HCT116 (cell line): ENCODE data around the gene PDSS2. TPM values are rescaled to one million over a fixed set of nuclear protein-coding genes. Genes with fewer than 3 reads are reported as not detected.

Experiments
- ATAC-seq: fragments of 200-7000 bp; cut with Tn5 transposase; 2 replicates; pipeline ENCODE4 v1.9.1; 2020; ENCODE audit warnings: mild to moderate bottlenecking, moderate library complexity
- BruUV-seq: library from RNA; stranded (reverse); fragments of 400-500 nt; replicated peaks from 2 replicates; lab custom pipeline; 2021; lab: Mats Ljungman, UMichigan
- CTCF ChIA-PET: fragments of 300-600 bp; sonication (Branson Sonifier 250); formaldehyde crosslinking; loops from one replicate; lab custom pipeline; 2021; ENCODE audit warnings: antibody characterized with exemption; lab: Charles Lee
- POLR2A ChIA-PET: fragments of 300-600, 350-600 bp; sonication (Branson Sonifier 250); formaldehyde crosslinking; loops from one replicate; lab custom pipeline; 2021; ENCODE audit warnings: antibody characterized with exemption; lab: Charles Lee
- RAD21 ChIA-PET, 2 experiments: fragments of 300-600 bp; sonication (Branson Sonifier 250); formaldehyde crosslinking; loops; one replicate each; lab custom pipeline; 2023; ENCODE audit warnings: low total read pairs in 2 of 2; ENCODE audit not compliant: uncharacterized antibody in 2 of 2, unreplicated experiment in 2 of 2, low non-redundant PET in 1 of 2; lab: Charles Lee
- DNase-seq: peaks from one replicate; pipeline ENCODE4 v3.0.0-alpha.2; 2010; ENCODE audit warnings: low read depth, low spot score
- H2AFZ ChIP-seq: fragments of 200-600 bp; shearing (Covaris generic), sonication (generic); 2 replicates; pipeline ENCODE4 v1.6.1; 2017; ENCODE audit warnings: low read depth, mixed run types, mixed read lengths, antibody characterized with exemption, low read length; ENCODE audit not compliant: poor library complexity, severe bottlenecking
- H3K27ac ChIP-seq: 2 replicates; pipeline ENCODE4 v1.5.1; 2012; ENCODE audit warnings: low read depth, low read length
- H3K27me3 ChIP-seq: fragments of 200-600 bp; sonication (generic); 2 replicates; pipeline ENCODE4 v1.6.1; 2016; ENCODE audit warnings: mixed run types, low read length, mixed read lengths; ENCODE audit not compliant: insufficient read depth
- H3K36me3 ChIP-seq, 2 experiments: fragments of 200-500 bp in 1 of 2; fragments of 200-600 bp in 1 of 2; sonication (Bioruptor generic) in 1 of 2; sonication (generic) in 1 of 2; 2 replicates each; pipeline versions ENCODE4 v1.5.1 to v1.6.1; 2014 to 2016; ENCODE audit warnings: low read length in 2 of 2, inconsistent platforms in 1 of 2, mixed read lengths in 1 of 2, mixed run types in 1 of 2; ENCODE audit not compliant: insufficient read depth in 2 of 2, control insufficient read depth in 1 of 2
- H3K4me1 ChIP-seq, 2 experiments: fragments of 200-600 bp in 1 of 2; sonication (generic) in 1 of 2; 2 replicates each; pipeline versions ENCODE4 v1.5.1 to v1.6.1; 2012 to 2017; ENCODE audit warnings: low read length in 2 of 2, inconsistent platforms in 1 of 2, mild to moderate bottlenecking in 1 of 2, mixed read lengths in 1 of 2, mixed run types in 1 of 2, moderate library complexity in 1 of 2; ENCODE audit not compliant: insufficient read depth in 2 of 2, control insufficient read depth in 1 of 2
- H3K4me2 ChIP-seq: fragments of 200-600 bp; sonication (generic); 2 replicates; pipeline ENCODE4 v1.6.1; 2017; ENCODE audit warnings: mixed run types, low read length, mixed read lengths
- H3K4me3 ChIP-seq, 2 experiments: fragments of 200-600 bp in 1 of 2; sonication (generic) in 1 of 2; replicated peaks in 1 of 2; 2 replicates each; pipeline ENCODE4 v1.5.1; 2011 to 2016; ENCODE audit warnings: low read length in 2 of 2, control low read depth in 1 of 2, low read depth in 1 of 2, mild to moderate bottlenecking in 1 of 2, mixed read lengths in 1 of 2, mixed run types in 1 of 2
- H3K79me2 ChIP-seq: fragments of 200-600 bp; sonication (generic); 2 replicates; pipeline ENCODE4 v1.6.1; 2017; ENCODE audit warnings: mild to moderate bottlenecking, mixed run types, low read length, moderate library complexity, mixed read lengths; ENCODE audit not compliant: insufficient read depth
- H3K9ac ChIP-seq: fragments of 200-600 bp; sonication (generic); 2 replicates; pipeline ENCODE4 v1.6.1; 2016; ENCODE audit warnings: low read length, mixed read lengths
- H3K9me2 ChIP-seq: fragments of 200-600 bp; sonication (generic), shearing (Covaris generic); 2 replicates; pipeline ENCODE4 v1.6.1; 2017; ENCODE audit warnings: mixed run types, mild to moderate bottlenecking, moderate library complexity; ENCODE audit not compliant: insufficient read depth
- H3K9me3 ChIP-seq, 2 experiments: fragments of 200-500 bp in 1 of 2; fragments of 200-600 bp in 1 of 2; sonication (Bioruptor generic) in 1 of 2; sonication (generic) in 1 of 2; 2 replicates each; pipeline ENCODE4 v1.6.1; 2014 to 2017; ENCODE audit warnings: low read length in 2 of 2, mixed read lengths in 2 of 2, inconsistent platforms in 1 of 2, low read depth in 1 of 2, mild to moderate bottlenecking in 1 of 2, mixed run types in 1 of 2, moderate library complexity in 1 of 2; ENCODE audit not compliant: control insufficient read depth in 1 of 2, insufficient read depth in 1 of 2
- H4K20me1 ChIP-seq: fragments of 200-600 bp; sonication (generic), shearing (Covaris generic); 2 replicates; pipeline ENCODE4 v1.6.1; 2017; ENCODE audit warnings: mixed run types, mild to moderate bottlenecking, moderate library complexity; ENCODE audit not compliant: insufficient read depth
- ATF3 ChIP-seq: IDR thresholded peaks from 2 replicates; pipeline ENCODE4 v1.6.1; 2012
- CEBPB ChIP-seq: IDR thresholded peaks from 2 replicates; pipeline ENCODE4 v1.6.1; 2012; ENCODE audit warnings: low read depth
- CTCF ChIP-seq, 3 experiments: fragments of 200-600 bp in 1 of 3; sonication (generic) in 1 of 3; IDR thresholded peaks in 2 of 3; conservative IDR thresholded peaks in 1 of 3; 2 replicates each; pipeline ENCODE4 v1.5.1; 2012 to 2017; ENCODE audit warnings: low read depth in 2 of 3, low read length in 2 of 3, antibody characterized with exemption in 1 of 3, borderline replicate concordance in 1 of 3, control low read depth in 1 of 3, mild to moderate bottlenecking in 1 of 3, mixed read lengths in 1 of 3, mixed run types in 1 of 3, moderate library complexity in 1 of 3; ENCODE audit not compliant: insufficient read depth in 1 of 3
- EGR1 ChIP-seq: IDR thresholded peaks from 2 replicates; pipeline ENCODE4 v1.6.1; 2012; ENCODE audit warnings: low read depth
- EZH2 ChIP-seq: fragments of 200-600 bp; sonication (generic); IDR thresholded peaks from 2 replicates; pipeline ENCODE4 v1.6.1; 2017; ENCODE audit warnings: antibody characterized with exemption, mixed run types
- EZH2phosphoT487 ChIP-seq: fragments of 200-600 bp; IDR thresholded peaks from 2 replicates; pipeline ENCODE4 v1.6.1; 2018; ENCODE audit warnings: antibody characterized with exemption, borderline replicate concordance
- FOSL1 ChIP-seq: IDR thresholded peaks from 2 replicates; pipeline ENCODE4 v1.6.1; 2012; ENCODE audit warnings: low read depth
- JUND ChIP-seq: IDR thresholded peaks from 2 replicates; pipeline ENCODE4 v1.6.1; 2012
- MAX ChIP-seq: IDR thresholded peaks from 2 replicates; pipeline ENCODE4 v1.6.1; 2012
- POLR2A ChIP-seq: IDR thresholded peaks from 2 replicates; pipeline ENCODE4 v1.7.0; 2011; ENCODE audit warnings: borderline replicate concordance; ENCODE audit not compliant: insufficient read depth, insufficient read length; ENCODE audit errors: extremely low read depth
- RAD21 ChIP-seq: IDR thresholded peaks from 2 replicates; pipeline ENCODE4 v1.6.1; 2012; ENCODE audit warnings: low read depth, mild to moderate bottlenecking
- SP1 ChIP-seq: IDR thresholded peaks from 2 replicates; pipeline ENCODE4 v1.6.1; 2012; ENCODE audit warnings: low read depth
- SRF ChIP-seq: IDR thresholded peaks from 2 replicates; pipeline ENCODE4 v1.6.1; 2012; ENCODE audit warnings: low read depth
- TCF7L2 ChIP-seq: IDR thresholded peaks from 2 replicates; pipeline ENCODE4 v1.7.0; 2011; ENCODE audit warnings: borderline replicate concordance, inconsistent platforms; ENCODE audit not compliant: insufficient read depth, insufficient read length; ENCODE audit errors: extremely low read depth
- ZBTB33 ChIP-seq: IDR thresholded peaks from 2 replicates; pipeline ENCODE4 v1.6.1; 2011; ENCODE audit warnings: mild to moderate bottlenecking, low read length, moderate library complexity; ENCODE audit not compliant: insufficient replicate concordance; ENCODE audit errors: extremely low read depth
- ZFX ChIP-seq: fragments of 450-650 bp; IDR thresholded peaks from 2 replicates; pipeline ENCODE4 v1.6.1; 2017
- ZNF274 ChIP-seq: fragments of 200-500 bp; sonication (Bioruptor generic); IDR thresholded peaks from 2 replicates; pipeline ENCODE4 v1.6.1; 2014; ENCODE audit warnings: mild to moderate bottlenecking, low read depth, low read length, inconsistent platforms
- intact Hi-C: fragments of 100-400 bp; cut with micrococcal nuclease; formaldehyde crosslinking; loops from 2 replicates; pipeline ENCODE4 v1.10.0; 2022
- total RNA-seq: library from RNA; stranded (reverse); gene quantifications from one replicate; pipeline ENCODE4 v1.2.1, GENCODE V29; 2021; ENCODE audit not compliant: unreplicated experiment
- TF ChIP-seq, protein P1 (sequence below): IDR thresholded peaks from 2 replicates; pipeline ENCODE4 v1.6.1; 2012; ENCODE audit warnings: low read depth

The PDSS2 gene
- total RNA-seq, 1 experiment from 2014 or later: 12.2 TPM

DNA sequence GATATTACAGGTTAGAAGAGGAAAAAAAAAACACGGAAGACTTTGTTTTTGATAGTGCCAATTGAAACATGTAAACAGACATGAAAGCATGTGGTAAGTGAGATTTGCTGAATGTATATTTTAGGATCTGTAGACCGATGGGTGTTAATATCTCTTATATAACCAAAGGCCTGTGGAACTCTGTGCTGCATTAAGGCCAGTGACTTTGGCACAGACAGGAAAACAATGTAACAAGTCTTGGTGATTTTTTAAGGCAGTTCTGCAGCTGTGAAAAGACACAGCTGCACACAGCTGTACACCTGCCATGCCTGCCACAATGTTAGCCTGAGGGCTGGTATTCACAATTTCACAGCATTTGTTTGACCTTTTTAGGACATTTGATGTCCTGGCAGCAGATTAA, 36.6 kb upstream of the PDSS2 start:
- Histone ChIP-seq H2AFZ (no peak overlapping the region), H3K27ac (no peak overlapping the region), H3K4me2 (no peak overlapping the region), H3K4me1 (peaks cover 9 to 17% of the 10 kb centered on the region in 2 experiments), H3K9me3 (no peaks in the 10 kb centered on the region), H4K20me1 (no peaks in the 10 kb centered on the region), H3K9me2 (no peaks in the 10 kb centered on the region), H3K36me3 (no peaks in the 10 kb centered on the region), H3K27me3 (no peaks in the 10 kb centered on the region), H3K9ac (no peak overlapping the region), H3K4me3 (no peak overlapping the region), H3K79me2 (no peaks in the 10 kb centered on the region)
- ChIA-PET RAD21 (no interaction called here), CTCF (no interaction called here), POLR2A (no interaction called here)
- no TSS peak for BruUV-seq
- no peak for ATAC-seq
- TF ChIP-seq POLR2A (no peak), TCF7L2 (no peak), JUND (no peak), CEBPB (no peak), MAX (no peak), RAD21 (no peak), EZH2phosphoT487 (no peak), ZBTB33 (no peak), SP1 (no peak), ATF3 (no peak), FOSL1 (no peak), SRF (no peak), EZH2 (no peak), ZFX (no peak), EGR1 (no peak), ZNF274 (no peak), CTCF (IDR thresholded peaks at IDR 0.05 in 2 of 3, conservative IDR thresholded peaks at IDR 0.05 in 1 of 3; ENCODE audit: borderline replicate concordance in 1 of 3, insufficient read depth in 1 of 3, low read depth in 2 of 3, low read length in 2 of 3) (no peak)
- TF ChIP-seq, protein P1, sequence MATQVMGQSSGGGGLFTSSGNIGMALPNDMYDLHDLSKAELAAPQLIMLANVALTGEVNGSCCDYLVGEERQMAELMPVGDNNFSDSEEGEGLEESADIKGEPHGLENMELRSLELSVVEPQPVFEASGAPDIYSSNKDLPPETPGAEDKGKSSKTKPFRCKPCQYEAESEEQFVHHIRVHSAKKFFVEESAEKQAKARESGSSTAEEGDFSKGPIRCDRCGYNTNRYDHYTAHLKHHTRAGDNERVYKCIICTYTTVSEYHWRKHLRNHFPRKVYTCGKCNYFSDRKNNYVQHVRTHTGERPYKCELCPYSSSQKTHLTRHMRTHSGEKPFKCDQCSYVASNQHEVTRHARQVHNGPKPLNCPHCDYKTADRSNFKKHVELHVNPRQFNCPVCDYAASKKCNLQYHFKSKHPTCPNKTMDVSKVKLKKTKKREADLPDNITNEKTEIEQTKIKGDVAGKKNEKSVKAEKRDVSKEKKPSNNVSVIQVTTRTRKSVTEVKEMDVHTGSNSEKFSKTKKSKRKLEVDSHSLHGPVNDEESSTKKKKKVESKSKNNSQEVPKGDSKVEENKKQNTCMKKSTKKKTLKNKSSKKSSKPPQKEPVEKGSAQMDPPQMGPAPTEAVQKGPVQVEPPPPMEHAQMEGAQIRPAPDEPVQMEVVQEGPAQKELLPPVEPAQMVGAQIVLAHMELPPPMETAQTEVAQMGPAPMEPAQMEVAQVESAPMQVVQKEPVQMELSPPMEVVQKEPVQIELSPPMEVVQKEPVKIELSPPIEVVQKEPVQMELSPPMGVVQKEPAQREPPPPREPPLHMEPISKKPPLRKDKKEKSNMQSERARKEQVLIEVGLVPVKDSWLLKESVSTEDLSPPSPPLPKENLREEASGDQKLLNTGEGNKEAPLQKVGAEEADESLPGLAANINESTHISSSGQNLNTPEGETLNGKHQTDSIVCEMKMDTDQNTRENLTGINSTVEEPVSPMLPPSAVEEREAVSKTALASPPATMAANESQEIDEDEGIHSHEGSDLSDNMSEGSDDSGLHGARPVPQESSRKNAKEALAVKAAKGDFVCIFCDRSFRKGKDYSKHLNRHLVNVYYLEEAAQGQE: no peak
- intact Hi-C loops: no loop called here
- DNase-seq: no peak
